A549 (cell line): ENCODE measurements around the gene HHIP. TPM values are rescaled to one million over a fixed set of nuclear protein-coding genes. Genes with fewer than 3 reads are reported as not detected.

Experiments
- ATAC-seq, 2 experiments: fragments of 200-7000 bp in 1 of 2; fragments of >200 bp in 1 of 2; cut with Nextera tagmentation in 1 of 2; cut with Tn5 transposase in 1 of 2; 3 replicates each; pipeline versions ENCODE4 v1.8.0 to v1.9.1; 2018 to 2020; ENCODE audit warnings: mild to moderate bottlenecking in 1 of 2, moderate library complexity in 1 of 2
- CTCF ChIA-PET: fragments of 300-600 bp; sonication (Branson Sonifier 250); formaldehyde crosslinking; extraction: SDS; loops from one replicate; lab custom pipeline; 2021; ENCODE audit warnings: antibody characterized with exemption, inconsistent platforms; lab: Yijun Ruan, JAX
- POLR2A ChIA-PET: fragments of 350-600 bp; formaldehyde crosslinking; extraction: SDS; loops from one replicate; lab custom pipeline; 2021; ENCODE audit warnings: antibody characterized with exemption, inconsistent platforms; lab: Yijun Ruan, JAX
- DNase-seq, 2 experiments: peaks; one replicate each; pipeline versions ENCODE4 v3.0.0 to v3.0.0-alpha.2; 2011 to 2016; ENCODE audit warnings: low read depth in 1 of 2, low spot score in 1 of 2
- FAIRE-seq: peaks from 2 replicates; lab custom pipeline; 2011; peaks lifted over from hg19 to GRCh38; lab: Jason Lieb, UNC
- H3K27ac ChIP-seq, 2 experiments: fragments of >200 bp; sonication (Bioruptor Twin); formaldehyde crosslinking; 3 replicates each; pipeline ENCODE4 v1.5.1; 2016 to 2017
- H3K4me1 ChIP-seq: fragments of >200 bp; sonication (Bioruptor Twin); formaldehyde crosslinking; 3 replicates; pipeline ENCODE4 v1.6.1; 2016
- H3K4me2 ChIP-seq: fragments of >200 bp; sonication (Bioruptor Twin); formaldehyde crosslinking; 3 replicates; pipeline ENCODE4 v1.6.1; 2016
- H3K4me3 ChIP-seq: fragments of >200 bp; sonication (Bioruptor Twin); formaldehyde crosslinking; 3 replicates; pipeline ENCODE4 v1.5.1; 2016
- H3K9me3 ChIP-seq: fragments of >200 bp; sonication (Bioruptor Twin); formaldehyde crosslinking; 3 replicates; pipeline ENCODE4 v1.6.1; 2016
- BHLHE40 ChIP-seq: IDR thresholded peaks from 2 replicates; pipeline ENCODE4 v1.6.1; 2012; ENCODE audit warnings: low read depth, low read length, inconsistent platforms
- CBX8 ChIP-seq: fragments of 200-600 bp; sonication (generic); IDR thresholded peaks from 2 replicates; pipeline ENCODE4 v1.6.1; 2016
- CEBPB ChIP-seq, 2 experiments: fragments of >200 bp in 1 of 2; sonication (Bioruptor Twin) in 1 of 2; formaldehyde crosslinking in 1 of 2; IDR thresholded peaks; 2 replicates each; pipeline ENCODE4 v1.6.1; 2012 to 2016
- CHD4 ChIP-seq: fragments of 200-600 bp; sonication (generic); IDR thresholded peaks from 2 replicates; pipeline ENCODE4 v1.6.1; 2016; ENCODE audit warnings: antibody characterized with exemption, mild to moderate bottlenecking, borderline replicate concordance
- CTCF ChIP-seq: fragments of >200 bp; sonication (Bioruptor Twin); formaldehyde crosslinking; IDR thresholded peaks from 3 replicates; pipeline ENCODE4 v1.5.1; 2016
- EHF ChIP-seq: fragments of 250-450 bp; sonication (Bioruptor Pico); IDR thresholded peaks from 2 replicates; pipeline ENCODE4 v1.5.0; 2020; ENCODE audit warnings: mild to moderate bottlenecking
- FOXS1 ChIP-seq: fragments of 250-450 bp; sonication (Bioruptor Pico); IDR thresholded peaks from 2 replicates; pipeline ENCODE4 v1.5.0; 2020; ENCODE audit warnings: mild to moderate bottlenecking, moderate library complexity
- GATA3 ChIP-seq: IDR thresholded peaks from 2 replicates; pipeline ENCODE4 v1.6.1; 2012; ENCODE audit warnings: borderline replicate concordance
- JUN ChIP-seq, 2 experiments: fragments of >200 bp; sonication (Bioruptor Twin); formaldehyde crosslinking; IDR thresholded peaks; 2 replicates in 1 of 2; 3 replicates in 1 of 2; pipeline ENCODE4 v1.6.1; 2016 to 2017
- MAFK ChIP-seq: fragments of 450-650 bp; IDR thresholded peaks from 2 replicates; pipeline ENCODE4 v1.6.1; 2014; ENCODE audit not compliant: partially characterized antibody
- NFE2L2 ChIP-seq: fragments of 150-350 bp; conservative IDR thresholded peaks from 2 replicates; pipeline ENCODE4 v1.6.1; 2014; ENCODE audit warnings: low read length
- PBX3 ChIP-seq: IDR thresholded peaks from 2 replicates; pipeline ENCODE4 v1.6.1; 2012
- PHF8 ChIP-seq: fragments of 200-600 bp; sonication (generic); IDR thresholded peaks from 2 replicates; pipeline ENCODE4 v1.6.1; 2016; ENCODE audit warnings: low read depth, mild to moderate bottlenecking, antibody characterized with exemption, moderate library complexity, borderline replicate concordance
- POLR2AphosphoS2 ChIP-seq: conservative IDR thresholded peaks from 2 replicates; pipeline ENCODE4 v1.6.1; 2012; ENCODE audit warnings: low read length, improper control_type of control experiment, inconsistent platforms
- RAD21 ChIP-seq, 2 experiments: fragments of >200 bp in 1 of 2; sonication (Bioruptor Twin) in 1 of 2; formaldehyde crosslinking in 1 of 2; IDR thresholded peaks in 1 of 2; conservative IDR thresholded peaks in 1 of 2; 2 replicates in 1 of 2; 3 replicates in 1 of 2; pipeline ENCODE4 v1.6.1; 2012 to 2018; ENCODE audit warnings: inconsistent platforms in 1 of 2
- RCOR1 ChIP-seq: fragments of 150-350 bp; IDR thresholded peaks from 2 replicates; pipeline ENCODE4 v1.6.1; 2014; ENCODE audit warnings: antibody characterized with exemption, low read length, low read depth
- SMC3 ChIP-seq: fragments of >200 bp; sonication (Bioruptor Twin); formaldehyde crosslinking; IDR thresholded peaks from 3 replicates; pipeline ENCODE4 v1.6.1; 2018; ENCODE audit warnings: inconsistent platforms
- TP53 ChIP-seq: fragments of 250-450 bp; sonication (Bioruptor Pico); IDR thresholded peaks from 2 replicates; pipeline ENCODE4 v1.5.0; 2021; ENCODE audit warnings: mild to moderate bottlenecking, moderate library complexity
- ZC3H11A ChIP-seq: fragments of 450-650 bp; IDR thresholded peaks from 2 replicates; pipeline ENCODE4 v1.6.1; 2014; ENCODE audit warnings: antibody characterized with exemption, mild to moderate bottlenecking
- ZFP36 ChIP-seq: fragments of 450-650 bp; IDR thresholded peaks from 2 replicates; pipeline ENCODE4 v1.6.1; 2014; ENCODE audit warnings: borderline replicate concordance; ENCODE audit not compliant: partially characterized antibody
- ZNF302 ChIP-seq: fragments of 250-450 bp; sonication (Bioruptor Pico); IDR thresholded peaks from 2 replicates; pipeline ENCODE4 v1.9.0; 2021; ENCODE audit warnings: inconsistent platforms, mild to moderate bottlenecking, moderate library complexity
- WGBS: methylation state at CpG from one replicate; pipeline ENCODE4 v1.1.6; 2017; ENCODE audit errors: missing lambda C conversion rate; 5-methylcytosine and 5-hydroxymethylcytosine counted together
- polyA plus RNA-seq, 4 experiments: library from polyadenylated mRNA; depleted of rRNA in 3 of 4; stranded (reverse); fragments of >200 nt; fragmentation: RNase III in 1 of 4; extraction: RNeasy Plus Mini Kit Qiagen cat#74134 plus additional on column Dnase treatment in 1 of 4; gene quantifications; 2 replicates in 3 of 4; 3 replicates in 1 of 4; pipeline ENCODE4 v1.2.3, GENCODE V29; 2011 to 2017
- TF ChIP-seq, protein P1 (sequence below): fragments of 250-450 bp; sonication (Bioruptor Pico); IDR thresholded peaks from 2 replicates; pipeline ENCODE4 v1.5.0; 2021; ENCODE audit warnings: mild to moderate bottlenecking, moderate library complexity, borderline replicate concordance

The HHIP gene
- polyA plus RNA-seq, 2 of the 4 experiments (the other 2 are of a cell fraction) = 0.93 to 1.0 TPM

- TF ChIP-seq GATA3 (no peak), RAD21 (conservative IDR thresholded peaks at IDR 0.05 in 1 of 2, IDR thresholded peaks at IDR 0.05 in 1 of 2) (no peak), CTCF (no peak), NFE2L2 (no peak), BHLHE40 (no peak), EHF (CRISPR knock-in tag) (no peak), ZC3H11A (no peak), TP53 (CRISPR knock-in tag) (no peak), JUN (IDR thresholded peaks at IDR 0.05) (no peak), MAFK (no peak), CHD4 (no peak), ZNF302 (CRISPR knock-in tag) (no peak), CBX8 (no peak), CEBPB (IDR thresholded peaks at IDR 0.05) (no peak), POLR2AphosphoS2 (no peak)
- TF ChIP-seq, protein P1, sequence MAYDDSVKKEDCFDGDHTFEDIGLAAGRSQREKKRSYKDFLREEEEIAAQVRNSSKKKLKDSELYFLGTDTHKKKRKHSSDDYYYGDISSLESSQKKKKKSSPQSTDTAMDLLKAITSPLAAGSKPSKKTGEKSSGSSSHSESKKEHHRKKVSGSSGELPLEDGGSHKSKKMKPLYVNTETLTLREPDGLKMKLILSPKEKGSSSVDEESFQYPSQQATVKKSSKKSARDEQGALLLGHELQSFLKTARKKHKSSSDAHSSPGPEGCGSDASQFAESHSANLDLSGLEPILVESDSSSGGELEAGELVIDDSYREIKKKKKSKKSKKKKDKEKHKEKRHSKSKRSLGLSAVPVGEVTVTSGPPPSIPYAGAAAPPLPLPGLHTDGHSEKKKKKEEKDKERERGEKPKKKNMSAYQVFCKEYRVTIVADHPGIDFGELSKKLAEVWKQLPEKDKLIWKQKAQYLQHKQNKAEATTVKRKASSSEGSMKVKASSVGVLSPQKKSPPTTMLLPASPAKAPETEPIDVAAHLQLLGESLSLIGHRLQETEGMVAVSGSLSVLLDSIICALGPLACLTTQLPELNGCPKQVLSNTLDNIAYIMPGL (CRISPR knock-in tag) = no peak
- no peak overlapping the region for H3K27ac ChIP-seq
- no peaks in the 10 kb centered on the region for H3K9me3 ChIP-seq
- ATAC-seq (no peak), FAIRE-seq (no peak), DNase-seq (no peak)
- ChIA-PET CTCF (interaction anchor here (0.8 kb wide), 1 partner anchor 13 kb away, joined by 3 read pairs; no protein-coding TSS in a partner anchor), POLR2A (no interaction called here)
- H3K4me3 ChIP-seq = no peak overlapping the region
- peaks cover 19% of the 10 kb centered on the region; the same call in 2 of the 3 replicates for H3K4me1 ChIP-seq
- WGBS = 93% methylated on average over 1 of the region's 1 CpG
- H3K4me2 ChIP-seq = no peak overlapping the region
These were observed 3.7 kb downstream of the HHIP start for GRCh38 chr4:144649646-144650045.

- H3K9me3 ChIP-seq = no peaks in the 10 kb centered on the region
- POLR2A ChIA-PET = no interaction called here
- no peak overlapping the region for H3K4me3 ChIP-seq
- FAIRE-seq = no peak
- ATAC-seq = no peak
- WGBS = 88% methylated on average over 5 of the region's 5 CpGs
- H3K4me1 ChIP-seq = peaks cover 19% of the 10 kb centered on the region; the same call in 2 of the 3 replicates
- DNase-seq = no peak
- no peak overlapping the region for H3K4me2 ChIP-seq
- CTCF ChIA-PET = interaction anchor here (0.8 kb wide), 1 partner anchor 12 kb away, joined by 3 read pairs; no protein-coding TSS in a partner anchor
- TF ChIP-seq ZFP36 (no peak), SMC3 (no peak), FOXS1 (CRISPR knock-in tag) (no peak), PHF8 (no peak), PBX3 (no peak), RCOR1 (no peak)
- no peak overlapping the region for H3K27ac ChIP-seq
These were observed 4.5 kb downstream of the HHIP start for GRCh38 chr4:144650311-144651005.
